Mesodermal cell (in vitro differentiated cells): ENCODE measurements around the gene NMD3.

Source experiments
- H3K27ac ChIP-seq: 2 replicates; pipeline ENCODE4 v1.7.0; 2013; ENCODE audit warnings: mild to moderate bottlenecking, low read depth, low read length, moderate library complexity; ENCODE audit not compliant: severe bottlenecking
- H3K36me3 ChIP-seq: 2 replicates; pipeline ENCODE4 v1.7.1; 2013; ENCODE audit warnings: mild to moderate bottlenecking, low read length, moderate library complexity; ENCODE audit not compliant: control insufficient read depth, insufficient read depth
- H3K4me1 ChIP-seq: one replicate; pipeline ENCODE4 v1.7.1; 2013; ENCODE audit warnings: mild to moderate bottlenecking, low read length; ENCODE audit not compliant: insufficient read depth, control insufficient read depth, poor library complexity, severe bottlenecking
- H3K4me3 ChIP-seq: 2 replicates; pipeline ENCODE4 v1.7.0; 2013; ENCODE audit warnings: low read length, control low read depth, mild to moderate bottlenecking; ENCODE audit not compliant: insufficient read depth, poor library complexity, severe bottlenecking; ENCODE audit errors: extremely low read depth
- H3K9me3 ChIP-seq: 2 replicates; pipeline ENCODE4 v1.7.1; 2013; ENCODE audit warnings: mild to moderate bottlenecking, low read length, moderate library complexity; ENCODE audit not compliant: control insufficient read depth
- WGBS, 2 experiments: methylation state at CpG; one replicate each; pipeline ENCODE4 v1.1.5; 2013; ENCODE audit warnings: missing lambda C conversion rate in 2 of 2; ENCODE audit not compliant: insufficient coverage in 2 of 2; 5-methylcytosine and 5-hydroxymethylcytosine counted together

NMD3 gene

DNA sequence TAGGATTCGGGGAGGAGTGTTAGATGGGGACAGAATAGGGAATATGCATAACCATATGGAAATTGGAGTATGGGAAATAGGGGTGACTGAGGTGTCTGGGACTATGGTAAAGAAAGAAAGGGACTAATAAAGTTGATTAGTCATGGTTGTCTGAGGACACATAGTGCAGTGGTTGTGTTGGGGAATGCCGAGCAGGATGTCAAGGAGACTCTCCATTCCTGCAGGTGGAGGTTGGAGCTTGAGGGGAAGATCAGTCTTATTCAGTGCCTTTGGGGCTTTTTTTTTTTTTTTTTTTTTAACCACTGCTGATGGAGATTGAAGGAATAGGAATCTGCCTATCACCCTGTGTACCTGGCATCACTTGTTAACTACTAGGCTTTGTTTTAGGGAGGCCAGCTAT is 10.8 kb downstream of the NMD3 start:
- H3K36me3 ChIP-seq = peaks cover 69% of the 10 kb centered on the region
- WGBS, 2 experiments = 75 to 100% methylated on average over 1 to 2 of the region's 2 CpGs
- no peaks in the 10 kb centered on the region for H3K4me1 ChIP-seq
- H3K27ac ChIP-seq = no peak overlapping the region
- no peak overlapping the region for H3K4me3 ChIP-seq
- H3K9me3 ChIP-seq = no peaks in the 10 kb centered on the region

DNA sequence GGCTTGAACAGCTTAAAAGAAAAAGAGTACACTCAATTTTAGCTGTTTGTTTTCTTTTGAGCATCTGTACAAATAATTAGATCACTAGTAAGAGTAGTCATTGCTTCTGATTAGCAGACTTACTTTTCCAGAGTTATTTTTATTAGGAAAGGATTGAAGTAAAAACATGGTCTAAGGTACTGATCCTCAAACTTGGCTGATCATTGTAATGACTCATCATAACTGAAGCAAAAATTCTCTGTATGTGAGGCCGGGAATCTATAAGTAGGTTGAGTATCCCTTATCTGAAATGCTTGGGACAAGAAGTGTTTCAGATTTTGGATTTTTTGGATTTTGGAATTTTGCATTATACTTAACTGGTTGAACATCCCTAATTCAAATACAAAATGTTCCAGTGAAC is 12.4 kb downstream of the NMD3 start:
- Histone ChIP-seq H3K9me3 (no peaks in the 10 kb centered on the region), H3K36me3 (peaks cover 70% of the 10 kb centered on the region), H3K4me3 (no peak overlapping the region), H3K27ac (no peak overlapping the region), H3K4me1 (no peaks in the 10 kb centered on the region)
- no CpG with 5 or more reads among the region's 1 CpG for whole genome bisulfite sequencing, 2 experiments

DNA sequence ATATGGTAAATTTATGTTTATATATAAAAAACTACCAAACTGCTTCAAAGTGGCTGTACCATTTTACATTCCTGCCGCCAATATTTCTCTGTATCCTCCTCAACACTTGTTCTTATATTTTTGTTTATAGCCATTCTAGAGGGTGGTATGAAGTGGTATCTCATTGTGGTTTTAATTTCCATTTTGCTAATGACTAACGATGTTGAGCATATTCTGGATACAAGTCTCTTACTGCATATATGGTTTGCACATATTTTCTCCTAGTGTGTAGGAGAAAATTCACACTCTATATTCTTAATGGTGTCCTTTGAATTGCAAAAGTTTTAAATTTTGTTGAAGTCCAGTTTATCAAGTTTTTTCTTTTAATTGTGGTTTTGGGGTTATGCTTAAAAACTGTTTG is 15.1 kb downstream of the NMD3 start:
- Histone ChIP-seq H3K9me3 (no peaks in the 10 kb centered on the region), H3K36me3 (peaks cover 55% of the 10 kb centered on the region), H3K4me3 (no peak overlapping the region), H3K27ac (no peak overlapping the region), H3K4me1 (no peaks in the 10 kb centered on the region)
- WGBS, 2 experiments = no CpG with 5 or more reads among the region's 2 CpGs

DNA sequence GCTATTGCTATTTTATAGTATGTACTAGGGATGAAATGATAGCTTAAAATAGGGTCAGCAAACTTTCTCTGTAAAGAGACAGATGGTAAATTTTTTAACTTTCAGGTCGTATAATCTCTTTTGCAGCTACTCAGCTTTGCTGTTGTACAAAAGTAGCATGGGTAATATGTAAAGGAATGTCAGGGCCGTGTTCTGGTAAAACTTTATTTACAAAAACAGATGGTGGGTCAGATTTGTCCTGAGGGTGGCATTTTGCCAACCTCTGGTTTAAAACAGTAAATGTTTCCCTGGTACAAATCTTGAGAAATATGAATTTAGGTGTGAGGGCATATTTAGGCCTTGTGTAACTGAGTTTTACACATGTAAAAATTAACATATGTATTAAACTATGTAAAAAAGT is 18.6 kb downstream of the NMD3 start:
- Histone ChIP-seq H3K4me1 (no peaks in the 10 kb centered on the region), H3K27ac (no peak overlapping the region), H3K9me3 (no peaks in the 10 kb centered on the region), H3K4me3 (no peak overlapping the region), H3K36me3 (peaks cover 47% of the 10 kb centered on the region)
- 89 to 90% methylated on average over 2 of the region's 2 CpGs for WGBS, 2 experiments

DNA sequence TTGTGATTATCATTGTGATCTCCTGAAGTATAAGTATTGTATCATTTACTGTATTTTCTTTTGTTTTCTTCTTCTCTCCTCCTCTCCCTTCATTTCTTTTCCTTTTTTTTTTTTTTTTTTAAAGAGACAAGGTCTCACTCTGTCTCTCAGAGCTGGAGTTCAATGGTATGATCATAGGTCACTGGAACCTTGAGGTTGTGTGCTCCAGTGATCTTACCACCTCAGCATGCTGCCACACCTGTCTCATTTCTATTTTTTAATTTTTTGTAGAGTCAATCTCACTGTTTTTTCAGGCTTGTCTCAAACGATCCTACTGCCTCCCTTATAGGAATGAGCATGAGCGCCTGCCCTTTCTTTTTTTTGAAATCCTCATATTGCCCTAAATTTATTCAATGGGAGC is 23.4 kb downstream of the NMD3 start:
- WGBS, 2 experiments = 83 to 100% methylated on average over 1 to 2 of the region's 2 CpGs
- peaks cover 52% of the 10 kb centered on the region for H3K36me3 ChIP-seq
- no peaks in the 10 kb centered on the region for H3K4me1 ChIP-seq
- no peaks in the 10 kb centered on the region for H3K9me3 ChIP-seq
- H3K27ac ChIP-seq = no peak overlapping the region
- H3K4me3 ChIP-seq = no peak overlapping the region

DNA sequence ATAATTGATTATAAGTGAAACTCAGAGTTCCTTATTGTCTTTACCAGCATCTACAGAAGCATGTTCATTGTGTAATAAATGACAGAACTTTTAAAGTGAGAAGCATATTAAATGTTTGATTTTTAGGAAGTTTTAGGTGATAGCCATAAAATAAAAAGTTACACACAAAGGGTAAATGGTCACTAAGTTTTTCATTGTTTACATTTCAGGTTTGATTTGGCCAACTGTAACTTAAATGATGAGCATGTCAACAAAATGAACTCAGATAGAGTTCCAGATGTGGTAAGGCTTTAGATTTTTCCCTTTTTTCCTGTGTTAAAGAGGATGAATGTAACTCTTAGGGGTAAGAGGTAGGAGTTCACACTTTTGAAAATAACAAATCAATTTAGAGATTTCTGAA is 25.9 kb downstream of the NMD3 start:
- Histone ChIP-seq H3K27ac (no peak overlapping the region), H3K36me3 (peaks cover 56% of the 10 kb centered on the region), H3K4me3 (no peak overlapping the region), H3K4me1 (no peaks in the 10 kb centered on the region), H3K9me3 (no peaks in the 10 kb centered on the region)

DNA sequence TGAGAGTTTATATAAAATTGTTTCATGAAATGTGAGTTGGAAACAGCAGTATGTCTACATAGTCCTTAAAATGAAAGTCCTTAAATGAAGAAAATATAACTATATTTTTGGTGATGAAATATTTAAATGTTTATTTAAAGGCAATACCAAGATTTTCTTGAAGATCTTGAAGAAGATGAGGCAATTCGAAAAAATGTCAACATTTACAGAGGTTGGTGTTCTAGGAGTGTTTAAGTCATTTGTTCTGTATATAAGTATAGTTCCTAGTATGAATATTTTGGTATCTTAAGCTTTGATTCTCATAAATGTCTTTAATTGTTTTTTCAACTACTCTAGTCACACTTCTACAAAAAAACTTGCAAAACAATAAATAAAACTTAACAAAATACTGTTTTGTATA is 29.0 kb downstream of the NMD3 start:
- H3K4me3 ChIP-seq = no peak overlapping the region
- peaks cover 65% of the 10 kb centered on the region for H3K36me3 ChIP-seq
- H3K9me3 ChIP-seq = no peaks in the 10 kb centered on the region
- 100% methylated on average over 1 of the region's 1 CpG; no CpG with 5 or more reads in 1 of the 2 experiments for WGBS, 2 experiments
- H3K27ac ChIP-seq = no peak overlapping the region
- H3K4me1 ChIP-seq = no peaks in the 10 kb centered on the region

DNA sequence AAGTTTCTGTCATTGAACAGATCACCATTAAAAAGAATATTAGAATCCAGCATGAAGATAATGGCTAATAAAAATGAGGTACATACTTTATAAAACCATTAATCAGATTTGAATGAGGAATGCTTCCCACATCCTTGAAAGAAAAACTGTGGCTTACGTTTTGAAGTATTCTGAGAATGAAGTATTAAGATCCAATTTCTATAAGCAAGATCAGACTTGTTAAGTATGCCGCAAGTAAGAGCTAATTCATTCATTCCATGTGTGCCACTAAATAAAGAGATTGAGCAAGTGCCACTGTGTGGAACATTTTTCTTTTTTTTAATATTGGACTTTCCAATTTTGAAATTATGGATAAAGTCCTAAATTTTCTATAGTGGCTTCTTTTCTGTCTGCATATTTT is 30.6 kb downstream of the NMD3 start:
- 100% methylated on average over 1 of the region's 2 CpGs; no CpG with 5 or more reads in 1 of the 2 experiments for WGBS, 2 experiments

DNA sequence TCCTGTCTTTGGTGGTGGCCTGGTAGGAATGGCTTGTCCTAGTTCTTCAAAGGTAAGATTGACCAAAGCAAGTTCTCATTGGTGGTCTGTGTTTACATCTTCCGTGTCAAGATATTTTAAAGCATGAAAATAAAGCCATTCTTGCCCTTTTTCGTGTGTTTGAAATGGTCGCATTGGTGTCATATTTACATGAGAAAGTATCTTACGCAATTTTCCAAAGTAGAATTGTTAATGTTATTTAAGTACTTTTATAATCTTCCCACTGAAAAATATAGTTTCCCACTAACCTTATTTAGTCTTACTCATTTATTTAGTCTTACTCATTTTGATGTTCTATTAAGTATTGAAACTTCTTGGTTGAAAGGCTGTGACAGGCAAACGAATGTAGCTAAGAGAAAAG is 31.0 kb downstream of the NMD3 start:
- Histone ChIP-seq H3K9me3 (no peaks in the 10 kb centered on the region), H3K36me3 (peaks cover 76% of the 10 kb centered on the region), H3K4me3 (no peak overlapping the region), H3K27ac (no peak overlapping the region), H3K4me1 (no peaks in the 10 kb centered on the region)
- 90 to 100% methylated on average over 1 to 2 of the region's 5 CpGs for WGBS, 2 experiments

More for the DNA sequence above, 30.6 kb downstream of the NMD3 start:
- Histone ChIP-seq H3K27ac (no peak overlapping the region), H3K4me1 (no peaks in the 10 kb centered on the region), H3K9me3 (no peaks in the 10 kb centered on the region), H3K4me3 (no peak overlapping the region), H3K36me3 (peaks cover 75% of the 10 kb centered on the region)

DNA sequence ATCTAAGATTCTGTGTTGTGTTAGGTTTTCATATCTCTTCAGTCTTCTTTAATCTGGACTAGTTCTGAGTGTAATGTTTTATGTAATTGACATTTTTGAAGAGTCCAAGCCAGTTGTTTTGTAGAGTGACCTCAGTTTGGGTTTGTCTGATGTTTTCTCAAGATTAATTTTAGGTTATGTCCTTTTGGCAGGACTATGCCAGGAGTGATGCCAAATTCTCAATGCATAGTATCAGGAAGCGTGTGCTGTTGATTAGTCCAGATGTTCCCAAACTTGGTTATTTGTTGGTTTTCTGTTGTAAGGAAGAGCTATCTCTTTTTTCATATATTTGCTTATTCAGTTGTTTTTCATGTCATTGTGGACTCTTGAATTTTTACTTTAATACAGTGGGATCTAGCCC is 32.6 kb downstream of the NMD3 start:
- H3K4me3 ChIP-seq = no peak overlapping the region
- peaks cover 74% of the 10 kb centered on the region for H3K36me3 ChIP-seq
- WGBS, 2 experiments = no CpG with 5 or more reads among the region's 1 CpG
- no peak overlapping the region for H3K27ac ChIP-seq
- no peaks in the 10 kb centered on the region for H3K9me3 ChIP-seq
- H3K4me1 ChIP-seq = no peaks in the 10 kb centered on the region

DNA sequence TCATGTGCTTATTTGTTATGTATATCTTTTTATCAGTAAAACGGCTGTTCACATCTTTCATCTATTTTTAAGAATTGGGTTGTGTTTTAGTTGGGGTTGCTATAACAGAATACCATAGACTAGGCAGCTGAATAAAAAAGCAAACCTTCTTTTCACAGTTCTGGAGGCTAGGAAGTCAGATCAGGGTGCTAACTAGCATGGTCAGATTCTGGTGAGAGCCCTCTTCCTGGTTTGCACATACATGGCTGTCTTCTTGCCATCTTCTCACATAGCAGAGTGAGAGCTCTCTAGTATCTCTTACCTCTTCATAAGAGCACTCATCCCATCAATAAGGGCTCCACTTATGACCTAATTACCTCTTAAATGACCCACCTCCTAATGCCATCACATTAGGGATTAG is 33.8 kb downstream of the NMD3 start:
- Histone ChIP-seq H3K36me3 (peaks cover 67% of the 10 kb centered on the region), H3K4me1 (no peaks in the 10 kb centered on the region), H3K4me3 (no peak overlapping the region), H3K9me3 (no peaks in the 10 kb centered on the region), H3K27ac (no peak overlapping the region)
- WGBS, 2 experiments = no CpG with 5 or more reads among the region's 1 CpG

DNA sequence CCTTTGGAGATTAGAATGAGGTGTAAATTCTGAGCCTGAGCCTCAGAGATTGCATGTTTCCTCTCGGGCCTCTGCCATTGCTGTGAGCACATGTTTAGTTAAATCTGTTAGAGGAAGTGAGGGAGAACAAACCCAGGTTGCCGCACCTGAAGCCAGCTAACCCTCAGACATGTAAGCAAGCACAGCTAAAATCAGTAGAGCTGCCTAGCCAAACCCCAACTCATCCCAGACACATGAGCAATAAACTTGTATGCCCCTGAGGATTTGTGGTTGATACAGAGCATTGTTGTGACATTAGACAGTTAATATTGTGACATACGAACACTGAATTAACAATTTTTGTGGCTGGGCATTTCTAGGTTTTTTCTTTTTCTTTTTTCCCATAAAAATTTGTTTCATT is 41.9 kb downstream of the NMD3 start:
- no peak overlapping the region for H3K27ac ChIP-seq
- H3K4me3 ChIP-seq = no peak overlapping the region
- no CpG with 5 or more reads among the region's 3 CpGs for WGBS, 2 experiments

More for the DNA sequence above, 41.9 kb downstream of the NMD3 start:
- Histone ChIP-seq H3K4me1 (peaks cover 3% of the 10 kb centered on the region), H3K36me3 (peaks cover 31% of the 10 kb centered on the region), H3K9me3 (peaks cover 5% of the 10 kb centered on the region)
